IPS-NIHi7 (cell line): ENCODE measurements around the gene MIGA2.
"Not testable (repeated sequence)": the region's sequence is repeated elsewhere in the genome, so short reads cannot be mapped to it uniquely, and the experiment has no call there.

Experiments
- DNase-seq: peaks from one replicate; pipeline ENCODE4 v3.0.0; 2012; ENCODE audit warnings: mixed read lengths; ENCODE audit errors: extremely low spot score

MIGA2 gene

GRCh38 chr9:129035838-129036237, 588 bp upstream of the MIGA2 start:
- not testable (repeated sequence) for DNase-seq

GRCh38 chr9:129036923-129037766, 719 bp downstream of the MIGA2 start:
- DNase-seq = peak; percentile 9

GRCh38 chr9:129037767-129038098, 1.3 kb downstream of the MIGA2 start:
- DNase-seq = no peak

- DNase-seq = peak; percentile 5
Observed at GRCh38 chr9:129038109-129038852, 1.9 kb downstream of the MIGA2 start.

GRCh38 chr9:129040113-129040643, 3.8 kb downstream of the MIGA2 start:
- DNase-seq = peak; percentile 2

- no peak for DNase-seq
Observed at GRCh38 chr9:129042016-129042415, 5.6 kb downstream of the MIGA2 start.

- DNase-seq = no peak
Observed at GRCh38 chr9:129052592-129052991, 16.2 kb downstream of the MIGA2 start.

- no peak for DNase-seq
Observed at GRCh38 chr9:129053020-129053419, 16.6 kb downstream of the MIGA2 start.

GRCh38 chr9:129054163-129054851, 17.9 kb downstream of the MIGA2 start:
- DNase-seq = no peak

GRCh38 chr9:129058965-129059795, 22.8 kb downstream of the MIGA2 start:
- DNase-seq = no peak

- DNase-seq = no peak
Observed at GRCh38 chr9:129059796-129060785, 23.7 kb downstream of the MIGA2 start.

- no peak for DNase-seq
Observed at GRCh38 chr9:129060991-129061390, 24.6 kb downstream of the MIGA2 start.

- no peak for DNase-seq
Observed at GRCh38 chr9:129063061-129063460, 26.6 kb downstream of the MIGA2 start.

- DNase-seq = no peak
Observed at GRCh38 chr9:129064499-129064908, 28.1 kb downstream of the MIGA2 start.

- no peak for DNase-seq
Observed at GRCh38 chr9:129068110-129068509, 31.7 kb downstream of the MIGA2 start.

GRCh38 chr9:129068990-129069861, 32.8 kb downstream of the MIGA2 start:
- no peak for DNase-seq

- no peak for DNase-seq
Observed at GRCh38 chr9:129069862-129070641, 33.6 kb downstream of the MIGA2 start.
